ENCODE results near the gene WNT7B.
A peak's percentile ranks its signal among the peaks of the same experiment; 100 is the strongest.
"Not testable (repeated sequence)": the region's sequence is repeated elsewhere in the genome, so short reads cannot be mapped to it uniquely, and the experiment has no call there.

The WNT7B gene

GRCh38 chr22:46008836-46009596 is 32.1 kb upstream of the WNT7B start:
- no peak for DNase-seq

- no peak for DNase-seq
Observed at GRCh38 chr22:46008291-46008690, 31.3 kb upstream of the WNT7B start.

GRCh38 chr22:46007848-46008261 is 30.9 kb upstream of the WNT7B start:
- DNase-seq: peak in 12 of 51 donors; percentile 23 to 67 (median 49)

- peak in 1 of 51 donors; percentile 49 for DNase-seq
Observed at GRCh38 chr22:46007003-46007847, 30.3 kb upstream of the WNT7B start.

DNA sequence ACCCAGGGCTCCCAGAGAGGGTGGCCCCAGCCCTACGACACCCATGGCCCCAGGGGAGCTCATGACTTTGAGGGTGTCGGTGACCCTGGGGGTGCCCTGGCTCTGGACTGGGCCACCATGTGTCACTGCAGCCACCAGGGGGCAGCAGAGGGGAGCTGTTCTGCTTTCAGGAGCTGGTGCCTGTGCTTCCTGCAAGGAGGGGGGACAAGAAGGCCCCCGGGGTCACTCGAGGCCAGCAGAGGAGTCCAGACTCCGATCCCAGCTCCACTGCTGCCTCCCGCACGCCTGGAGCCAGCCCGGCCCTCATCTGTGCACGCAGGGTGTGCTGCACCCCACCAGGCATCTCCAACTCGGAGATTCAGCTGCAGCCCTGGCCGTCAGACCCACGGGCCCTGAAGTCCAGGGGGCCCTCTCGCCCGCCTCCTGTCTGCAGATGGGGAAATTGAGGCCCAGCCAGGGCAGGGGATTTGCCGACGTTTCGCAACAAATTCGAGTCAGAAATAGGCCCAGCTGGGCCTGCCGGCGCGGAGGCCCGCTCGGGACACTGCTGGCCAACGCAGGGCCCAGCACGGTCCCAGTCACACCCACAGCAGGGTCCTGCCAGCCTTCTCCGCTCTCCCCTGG is 29.5 kb upstream of the WNT7B start:
- DNase-seq: peak in 49 of 51 donors; percentile 58 to 98 (median 86)

GRCh38 chr22:46005116-46005705 is 28.2 kb upstream of the WNT7B start:
- not testable (repeated sequence) for DNase-seq

DNA sequence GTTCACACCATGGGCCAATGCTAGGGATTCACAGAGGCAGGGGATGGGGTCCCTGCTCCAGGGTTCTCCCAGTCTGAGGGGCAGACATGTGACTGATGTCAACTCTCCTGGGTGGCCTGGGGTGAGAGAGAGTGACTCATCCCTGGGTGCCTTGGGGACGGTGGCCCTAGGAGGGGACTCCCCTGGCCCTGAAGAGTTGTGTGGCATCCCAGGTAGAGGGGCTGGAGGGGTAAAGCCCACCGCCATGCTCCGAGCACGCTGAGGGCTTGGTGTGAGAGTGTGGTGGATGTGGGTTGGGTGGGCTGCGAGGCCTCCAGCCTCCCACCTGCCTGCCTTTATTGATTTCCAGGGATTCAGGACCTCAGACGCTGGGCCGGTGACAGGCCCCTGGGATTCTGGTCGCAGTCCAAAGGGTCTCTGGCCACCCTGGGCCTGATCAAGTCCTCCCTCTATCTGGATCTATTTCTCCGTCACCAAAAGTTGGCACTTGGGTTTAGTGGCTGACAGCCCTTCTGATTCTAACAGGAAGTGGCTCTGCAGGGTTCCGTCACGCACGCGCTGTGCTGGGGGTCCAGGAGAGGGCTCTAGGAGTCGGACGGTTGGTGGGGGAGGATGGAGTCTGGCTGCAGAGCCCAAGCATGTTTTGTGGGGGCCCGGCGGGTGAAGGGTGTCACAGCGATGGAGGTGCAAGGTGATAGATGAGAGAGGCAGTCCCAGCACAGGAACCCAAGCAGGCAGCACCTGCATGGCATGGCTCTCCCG is 27.3 kb upstream of the WNT7B start:
- DNase-seq: no peak

DNA sequence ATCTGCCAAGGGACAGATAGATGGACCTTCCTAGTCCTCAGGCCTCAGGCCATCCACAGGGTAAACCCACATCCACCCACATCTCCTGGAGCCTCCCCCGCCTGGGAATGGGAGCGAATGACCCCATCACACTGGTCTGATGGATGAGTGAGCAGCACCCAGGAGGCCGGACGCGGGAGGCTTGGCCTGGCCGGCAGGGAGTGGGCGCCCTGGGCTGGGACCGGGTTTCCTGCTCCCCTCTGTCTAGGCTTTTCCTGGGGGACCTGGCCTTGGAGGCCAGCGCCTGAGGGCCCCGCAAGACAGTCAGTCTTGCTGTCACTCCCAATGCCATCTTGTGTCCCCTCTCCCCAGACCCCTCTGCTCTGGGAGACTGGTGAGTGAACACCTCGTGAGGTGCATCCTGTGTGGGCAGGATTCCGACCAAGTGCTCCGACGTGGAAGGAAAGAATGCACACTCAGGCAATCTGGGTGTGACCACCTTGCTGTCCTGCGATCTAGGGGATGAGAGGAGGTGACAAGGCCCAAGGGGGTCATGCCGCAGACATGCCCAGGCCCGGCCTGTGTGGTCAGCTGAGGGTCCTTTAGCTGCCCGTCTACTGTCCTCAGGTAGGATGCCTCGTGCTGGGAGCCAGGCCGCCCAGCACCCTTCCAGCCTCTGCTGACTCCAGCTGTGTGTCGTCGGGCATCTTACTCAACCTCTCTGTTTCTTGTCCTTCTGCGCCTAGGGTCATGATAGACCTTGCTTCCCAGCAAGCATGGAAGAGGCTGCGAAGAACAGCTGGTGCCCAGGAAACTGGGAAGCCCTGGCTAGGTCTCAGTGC is 26.5 kb upstream of the WNT7B start:
- DNase-seq: no peak

- no peak for DNase-seq
Observed at GRCh38 chr22:46002757-46003270, 25.9 kb upstream of the WNT7B start.

DNA sequence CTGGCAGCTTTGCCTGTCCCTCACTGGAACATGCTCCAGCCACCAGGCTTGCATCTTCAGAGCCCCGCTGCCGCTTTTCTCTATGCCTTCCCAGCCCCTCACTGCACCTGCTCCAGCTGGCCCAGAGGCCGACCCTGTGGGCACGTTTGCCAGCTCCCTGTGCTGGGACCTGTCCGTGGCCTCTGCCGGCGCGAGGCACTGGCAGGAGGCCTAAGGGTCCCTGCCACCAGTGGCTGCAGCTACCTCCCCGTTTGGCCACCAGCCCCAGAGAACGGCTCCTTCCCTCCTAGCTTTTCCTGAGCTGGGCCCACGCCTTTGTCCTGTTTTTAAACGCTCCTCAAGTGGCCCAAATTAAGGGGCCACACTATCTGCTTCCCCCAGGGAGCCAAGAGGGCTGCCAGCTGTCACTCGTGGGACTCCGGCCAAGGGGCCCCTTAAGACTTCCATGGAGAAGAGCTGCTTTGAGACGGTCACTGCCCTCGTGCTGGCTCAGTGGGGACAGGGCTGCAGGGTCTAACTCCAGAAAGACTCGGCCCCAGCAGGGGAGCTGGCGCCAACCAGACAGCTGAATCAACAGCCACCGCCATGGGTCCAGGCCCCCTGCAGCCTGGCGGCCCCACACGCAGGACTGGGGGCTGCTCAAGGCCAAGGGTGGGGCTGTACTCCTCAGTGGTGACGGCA is 24.6 kb upstream of the WNT7B start:
- peak in 3 of 51 donors; percentile 26 to 48 (median 32) for DNase-seq

GRCh38 chr22:46001046-46001425 is 24.1 kb upstream of the WNT7B start:
- no peak for DNase-seq

- no peak for DNase-seq
Observed at GRCh38 chr22:46000081-46001027, 23.4 kb upstream of the WNT7B start.

- DNase-seq: no peak
Observed at GRCh38 chr22:45999379-45999971, 22.5 kb upstream of the WNT7B start.

GRCh38 chr22:45998638-45999378 is 21.8 kb upstream of the WNT7B start:
- no peak for DNase-seq

GRCh38 chr22:45997777-45998637 is 21.0 kb upstream of the WNT7B start:
- peak in 1 of 51 donors; percentile 61 for DNase-seq
